Measurements from ENCODE around the gene BEST3. TPM values are rescaled to one million over a fixed set of nuclear protein-coding genes. Genes with fewer than 3 reads are reported as not detected.

Gene BEST3
- total RNA-seq, 1 donor from 2014 or later: not detected

DNA sequence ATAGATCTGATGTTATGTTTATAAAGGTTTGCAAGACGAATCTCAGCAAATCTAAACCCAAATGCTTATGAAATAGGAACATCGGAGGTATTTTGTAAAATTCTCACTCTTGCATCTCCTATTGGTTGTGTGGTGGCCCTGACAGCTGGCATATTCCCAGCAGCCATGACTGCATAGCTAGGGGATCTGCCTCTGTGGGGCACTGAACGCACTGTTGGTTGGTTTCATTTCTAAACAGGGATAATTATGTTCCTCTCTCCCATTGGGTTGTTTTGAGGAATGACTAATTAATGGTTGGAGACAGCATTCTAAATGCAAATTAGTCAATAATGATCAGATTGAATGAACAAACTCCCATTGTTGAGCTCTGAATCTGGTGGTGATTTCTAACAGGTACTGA lies 2.7 kb upstream of the BEST3 start:
- Mint-ChIP-seq H3K9me3 (ENCODE audit: unreplicated experiment) (no peaks in the 10 kb centered on the region), H3K4me3 (ENCODE audit: unreplicated experiment) (no peak overlapping the region)

DNA sequence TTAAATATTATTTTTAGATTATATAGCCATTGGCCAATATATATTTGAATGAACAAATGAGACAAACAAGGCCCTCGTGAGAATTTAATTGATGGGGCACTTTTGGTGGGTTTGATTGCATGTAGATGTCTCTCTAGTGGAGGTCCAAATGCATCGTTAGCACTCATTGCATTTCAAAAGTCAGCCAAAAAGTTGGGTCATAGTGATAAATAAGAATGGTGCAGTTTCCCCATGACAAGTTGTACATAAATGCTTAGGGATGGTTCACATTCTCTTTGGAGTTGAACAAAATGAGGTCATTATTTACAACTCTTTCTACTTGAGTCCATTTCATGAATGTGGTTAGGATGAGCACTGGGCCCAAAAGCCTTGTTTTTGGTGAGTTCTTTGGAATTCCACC lies 1.0 kb downstream of the BEST3 start:
- no peaks in the 10 kb centered on the region for H3K36me3 Mint-ChIP-seq (ENCODE audit: unreplicated experiment)
- no peaks in the 10 kb centered on the region for H3K9me3 Mint-ChIP-seq (ENCODE audit: unreplicated experiment)

More for the DNA sequence above, 2.7 kb upstream of the BEST3 start:
- DNase-seq: no peak
- Mint-ChIP-seq H3K36me3 (ENCODE audit: unreplicated experiment) (no peaks in the 10 kb centered on the region), H3K4me1 (ENCODE audit: low read depth, unreplicated experiment) (no peaks in the 10 kb centered on the region), H3K27me3 (ENCODE audit: unreplicated experiment) (no peaks in the 10 kb centered on the region), H3K27ac (ENCODE audit: unreplicated experiment) (no peak overlapping the region)
- TF ChIP-seq CTCF (IDR thresholded peaks at IDR 0.05; ENCODE audit: partially characterized antibody, unreplicated experiment): no peak

DNA sequence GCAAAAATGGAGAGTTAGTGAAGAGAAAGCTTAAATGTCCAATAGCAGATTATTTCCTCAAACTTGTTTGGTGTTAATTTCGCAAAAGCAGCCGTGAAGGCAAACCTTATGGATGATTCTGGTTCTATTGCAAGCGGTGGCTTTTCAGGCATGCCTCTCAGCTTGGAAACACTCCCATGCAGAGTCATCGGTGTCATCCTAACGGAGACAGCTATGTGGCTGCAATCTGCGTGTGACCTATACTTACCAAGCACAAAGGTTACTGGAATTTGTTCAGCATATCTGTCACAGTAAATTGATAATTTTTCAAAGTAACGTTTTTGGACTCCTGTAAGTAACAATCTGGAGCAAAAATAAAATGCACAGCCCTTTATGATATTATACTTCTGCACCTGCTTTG lies 5.0 kb downstream of the BEST3 start:
- no peaks in the 10 kb centered on the region for H3K4me1 Mint-ChIP-seq (ENCODE audit: low read depth, unreplicated experiment)
- no peak for DNase-seq
- H3K27ac Mint-ChIP-seq (ENCODE audit: unreplicated experiment): no peak overlapping the region
- H3K9me3 Mint-ChIP-seq (ENCODE audit: unreplicated experiment): no peaks in the 10 kb centered on the region
- no peaks in the 10 kb centered on the region for H3K27me3 Mint-ChIP-seq (ENCODE audit: unreplicated experiment)
- TF ChIP-seq CTCF (IDR thresholded peaks at IDR 0.05; ENCODE audit: partially characterized antibody, unreplicated experiment): no peak
- H3K4me3 Mint-ChIP-seq (ENCODE audit: unreplicated experiment): no peak overlapping the region
- no peaks in the 10 kb centered on the region for H3K36me3 Mint-ChIP-seq (ENCODE audit: unreplicated experiment)

More for the DNA sequence above, 1.0 kb downstream of the BEST3 start:
- no peak overlapping the region for H3K4me3 Mint-ChIP-seq (ENCODE audit: unreplicated experiment)
- H3K27ac Mint-ChIP-seq (ENCODE audit: unreplicated experiment): no peak overlapping the region
- no peak for DNase-seq
- H3K4me1 Mint-ChIP-seq (ENCODE audit: low read depth, unreplicated experiment): no peaks in the 10 kb centered on the region
- no peak for TF ChIP-seq CTCF (IDR thresholded peaks at IDR 0.05; ENCODE audit: partially characterized antibody, unreplicated experiment)
- H3K27me3 Mint-ChIP-seq (ENCODE audit: unreplicated experiment): no peaks in the 10 kb centered on the region

DNA sequence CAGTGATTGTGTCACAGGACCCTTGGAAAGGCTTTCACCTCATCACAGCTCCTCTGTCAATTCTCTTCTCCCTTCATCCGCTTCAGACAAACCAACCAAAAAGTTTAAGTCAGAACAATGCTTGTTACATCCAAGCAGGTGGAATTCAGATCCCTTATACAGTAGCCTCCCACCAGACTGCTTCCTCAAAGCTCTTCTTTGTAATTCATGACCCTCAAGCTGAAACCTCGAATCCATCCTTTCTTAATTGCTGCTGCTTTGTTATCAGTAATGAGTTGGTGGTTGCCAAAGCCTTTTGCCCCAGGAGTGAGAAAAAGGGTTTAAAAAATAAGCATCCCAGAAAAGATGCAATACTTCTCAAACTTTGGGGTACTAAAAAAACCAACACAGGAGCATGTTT lies 9.5 kb downstream of the BEST3 start:
- TF ChIP-seq CTCF (IDR thresholded peaks at IDR 0.05; ENCODE audit: partially characterized antibody, unreplicated experiment): no peak
- H3K27me3 Mint-ChIP-seq (ENCODE audit: unreplicated experiment): no peaks in the 10 kb centered on the region

GRCh38 chr12:69688471-69689427 lies 10.4 kb downstream of the BEST3 start:
- TF ChIP-seq CTCF (IDR thresholded peaks at IDR 0.05; ENCODE audit: partially characterized antibody, unreplicated experiment): no peak
- Mint-ChIP-seq H3K27me3 (ENCODE audit: unreplicated experiment) (no peaks in the 10 kb centered on the region), H3K36me3 (ENCODE audit: unreplicated experiment) (no peaks in the 10 kb centered on the region), H3K9me3 (ENCODE audit: unreplicated experiment) (no peaks in the 10 kb centered on the region), H3K4me1 (ENCODE audit: low read depth, unreplicated experiment) (no peaks in the 10 kb centered on the region), H3K4me3 (ENCODE audit: unreplicated experiment) (no peak overlapping the region), H3K27ac (ENCODE audit: unreplicated experiment) (no peak overlapping the region)
- no peak for DNase-seq

More for the DNA sequence above, 9.5 kb downstream of the BEST3 start:
- Mint-ChIP-seq H3K36me3 (ENCODE audit: unreplicated experiment) (no peaks in the 10 kb centered on the region), H3K9me3 (ENCODE audit: unreplicated experiment) (no peaks in the 10 kb centered on the region), H3K4me1 (ENCODE audit: low read depth, unreplicated experiment) (no peaks in the 10 kb centered on the region), H3K4me3 (ENCODE audit: unreplicated experiment) (no peak overlapping the region), H3K27ac (ENCODE audit: unreplicated experiment) (no peak overlapping the region)
- DNase-seq: no peak
